Kidney epithelial cell (primary cell): ENCODE data around the gene TEF. TPM values are rescaled to one million over a fixed set of nuclear protein-coding genes. Genes with fewer than 3 reads are reported as not detected.
"Not testable (repeated sequence)": the region's sequence is repeated elsewhere in the genome, so short reads cannot be mapped to it uniquely, and the experiment has no call there.

Experiments
- DNase-seq: peaks from one replicate; pipeline ENCODE4 v3.0.0-alpha.2; 2010; ENCODE audit warnings: low read depth
- H3K27me3 ChIP-seq: 2 replicates; pipeline ENCODE4 v1.6.0; 2011; ENCODE audit warnings: low read length; ENCODE audit not compliant: control insufficient read depth, insufficient read depth
- H3K36me3 ChIP-seq: 2 replicates; pipeline ENCODE4 v1.5.1; 2011; ENCODE audit warnings: low read length; ENCODE audit not compliant: control insufficient read depth, insufficient read depth
- H3K4me3 ChIP-seq: 2 replicates; pipeline ENCODE4 v1.5.1; 2011; ENCODE audit warnings: low read depth, mild to moderate bottlenecking, control low read depth, low read length
- total RNA-seq: library from RNA; depleted of rRNA; stranded (reverse); fragments of >200 nt; gene quantifications from 2 replicates; pipeline ENCODE4 v1.2.3, GENCODE V29; 2015
- TF ChIP-seq, protein P1 (sequence below): IDR thresholded peaks from 2 replicates; pipeline ENCODE4 v1.5.1; 2011; ENCODE audit warnings: mild to moderate bottlenecking, moderate library complexity, low read length, control low read depth, inconsistent platforms; ENCODE audit not compliant: insufficient read depth, poor library complexity, severe bottlenecking

Gene TEF
- total RNA-seq, 1 donor from 2014 or later = 4.0 TPM

DNA sequence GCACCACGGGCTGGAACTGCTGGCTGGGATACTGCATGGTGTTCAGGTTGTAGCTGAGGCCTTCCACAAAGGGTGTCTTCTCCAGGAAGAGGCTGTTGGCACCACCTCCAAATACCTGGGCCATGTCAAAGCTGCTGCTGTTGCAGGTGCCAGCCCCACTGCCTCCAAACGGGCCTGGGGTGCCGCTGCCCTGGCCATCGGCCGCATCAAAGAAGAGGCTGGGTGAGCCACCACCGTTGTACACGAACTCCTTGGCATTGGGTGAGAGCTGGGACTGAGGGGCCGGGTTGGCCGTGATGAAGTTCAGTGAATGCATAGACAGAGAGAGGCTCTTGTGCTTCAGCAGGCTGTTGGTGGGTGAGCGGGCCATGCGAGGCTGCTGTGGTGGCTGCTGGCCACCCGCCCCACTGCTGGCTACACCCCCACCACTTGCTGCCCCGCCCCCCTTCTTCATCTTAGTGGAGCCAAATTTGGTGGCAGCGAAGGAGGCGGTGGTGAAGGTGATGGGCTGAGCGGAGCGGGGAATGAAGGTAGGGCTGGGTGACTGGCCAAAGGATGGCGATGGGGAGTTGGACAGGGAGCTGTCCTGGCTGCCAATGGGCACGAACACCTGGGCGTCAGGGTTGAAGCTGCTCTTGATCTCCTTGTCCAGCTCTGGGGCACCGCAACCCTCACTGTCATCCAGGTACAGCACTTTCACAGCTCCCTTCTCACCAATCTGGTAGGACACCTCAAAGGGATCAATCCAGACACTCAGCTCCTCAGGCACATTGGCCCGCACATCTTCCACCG, 54.8 kb downstream of the TEF start:
- no peak overlapping the region for H3K4me3 ChIP-seq
- H3K36me3 ChIP-seq = peaks cover 8% of the 10 kb centered on the region
- no peak for DNase-seq
- TF ChIP-seq, protein P1, sequence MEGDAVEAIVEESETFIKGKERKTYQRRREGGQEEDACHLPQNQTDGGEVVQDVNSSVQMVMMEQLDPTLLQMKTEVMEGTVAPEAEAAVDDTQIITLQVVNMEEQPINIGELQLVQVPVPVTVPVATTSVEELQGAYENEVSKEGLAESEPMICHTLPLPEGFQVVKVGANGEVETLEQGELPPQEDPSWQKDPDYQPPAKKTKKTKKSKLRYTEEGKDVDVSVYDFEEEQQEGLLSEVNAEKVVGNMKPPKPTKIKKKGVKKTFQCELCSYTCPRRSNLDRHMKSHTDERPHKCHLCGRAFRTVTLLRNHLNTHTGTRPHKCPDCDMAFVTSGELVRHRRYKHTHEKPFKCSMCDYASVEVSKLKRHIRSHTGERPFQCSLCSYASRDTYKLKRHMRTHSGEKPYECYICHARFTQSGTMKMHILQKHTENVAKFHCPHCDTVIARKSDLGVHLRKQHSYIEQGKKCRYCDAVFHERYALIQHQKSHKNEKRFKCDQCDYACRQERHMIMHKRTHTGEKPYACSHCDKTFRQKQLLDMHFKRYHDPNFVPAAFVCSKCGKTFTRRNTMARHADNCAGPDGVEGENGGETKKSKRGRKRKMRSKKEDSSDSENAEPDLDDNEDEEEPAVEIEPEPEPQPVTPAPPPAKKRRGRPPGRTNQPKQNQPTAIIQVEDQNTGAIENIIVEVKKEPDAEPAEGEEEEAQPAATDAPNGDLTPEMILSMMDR = no peak
- no peaks in the 10 kb centered on the region for H3K27me3 ChIP-seq

DNA sequence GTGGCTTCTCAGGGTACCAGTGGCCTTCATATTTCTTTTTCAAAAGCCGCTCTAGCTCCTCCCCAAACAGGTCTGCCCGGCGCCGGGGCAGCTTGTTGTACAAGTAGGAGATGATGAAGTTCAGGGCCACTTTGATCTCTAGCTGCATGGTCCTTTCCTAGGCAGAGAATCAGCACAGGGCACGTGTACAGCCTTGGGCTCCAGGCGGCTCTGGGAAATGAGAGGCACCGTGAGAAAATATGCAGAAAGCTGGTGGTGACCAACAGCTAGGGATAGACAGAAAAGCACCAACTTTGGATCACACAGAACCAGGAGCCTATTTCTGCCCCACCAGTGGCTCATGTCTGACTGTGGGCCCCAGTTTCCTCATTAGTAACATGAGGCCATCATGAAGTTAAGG, 55.5 kb downstream of the TEF start:
- peaks cover 8% of the 10 kb centered on the region for H3K36me3 ChIP-seq
- no peaks in the 10 kb centered on the region for H3K27me3 ChIP-seq
- TF ChIP-seq, protein P1 = no peak
- H3K4me3 ChIP-seq = no peak overlapping the region
- no peak for DNase-seq

DNA sequence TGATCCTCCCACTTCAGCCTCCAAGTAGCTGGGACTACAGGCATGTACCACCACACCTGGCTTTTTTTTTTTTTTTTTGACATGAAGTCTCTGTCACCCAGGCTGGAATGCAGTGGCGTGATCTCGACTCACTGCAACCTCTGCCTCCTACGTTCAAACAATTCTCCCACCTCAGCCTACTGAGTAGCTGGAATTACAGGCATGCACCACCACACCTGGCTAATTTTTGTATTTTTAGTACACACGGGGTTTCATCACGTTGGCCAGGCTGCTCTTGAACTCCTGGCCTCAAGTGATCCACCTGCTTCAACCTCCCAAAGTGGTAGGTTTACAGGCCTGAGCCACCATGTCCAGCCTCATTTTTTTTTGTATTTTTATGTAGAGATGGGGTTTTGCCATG, 58.8 kb downstream of the TEF start:
- not testable (repeated sequence) for H3K27me3 ChIP-seq, DNase-seq, H3K36me3 ChIP-seq, H3K4me3 ChIP-seq

DNA sequence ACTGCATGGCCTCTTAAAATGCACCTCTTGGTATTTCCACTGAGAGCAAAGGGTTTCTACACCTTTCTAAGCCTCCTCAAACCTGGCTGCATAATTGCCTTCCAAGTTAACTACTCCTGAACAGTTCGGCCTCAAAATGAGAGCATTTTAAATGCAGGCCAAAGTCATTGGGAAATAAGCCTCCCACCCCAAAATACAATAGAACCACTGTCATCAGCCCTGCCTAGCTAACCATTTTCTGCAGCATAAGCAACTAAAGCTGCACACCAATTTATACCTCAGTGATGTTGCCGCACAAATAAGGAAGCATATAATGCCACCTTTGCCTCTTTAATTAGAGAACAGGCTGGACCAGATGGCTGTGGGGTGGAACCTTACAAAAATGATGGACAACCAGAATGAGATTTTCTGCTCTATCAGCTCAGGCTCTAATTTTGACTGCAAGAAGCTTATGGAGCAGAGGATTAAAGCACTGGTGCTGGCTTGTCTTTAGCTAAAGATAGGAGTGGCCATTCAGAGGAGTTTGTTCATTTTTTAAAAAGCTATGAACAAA, 60.6 kb downstream of the TEF start:
- TF ChIP-seq, protein P1 = no peak
- no peak for DNase-seq
- Histone ChIP-seq H3K4me3 (no peak overlapping the region), H3K36me3 (no peaks in the 10 kb centered on the region), H3K27me3 (no peaks in the 10 kb centered on the region)

DNA sequence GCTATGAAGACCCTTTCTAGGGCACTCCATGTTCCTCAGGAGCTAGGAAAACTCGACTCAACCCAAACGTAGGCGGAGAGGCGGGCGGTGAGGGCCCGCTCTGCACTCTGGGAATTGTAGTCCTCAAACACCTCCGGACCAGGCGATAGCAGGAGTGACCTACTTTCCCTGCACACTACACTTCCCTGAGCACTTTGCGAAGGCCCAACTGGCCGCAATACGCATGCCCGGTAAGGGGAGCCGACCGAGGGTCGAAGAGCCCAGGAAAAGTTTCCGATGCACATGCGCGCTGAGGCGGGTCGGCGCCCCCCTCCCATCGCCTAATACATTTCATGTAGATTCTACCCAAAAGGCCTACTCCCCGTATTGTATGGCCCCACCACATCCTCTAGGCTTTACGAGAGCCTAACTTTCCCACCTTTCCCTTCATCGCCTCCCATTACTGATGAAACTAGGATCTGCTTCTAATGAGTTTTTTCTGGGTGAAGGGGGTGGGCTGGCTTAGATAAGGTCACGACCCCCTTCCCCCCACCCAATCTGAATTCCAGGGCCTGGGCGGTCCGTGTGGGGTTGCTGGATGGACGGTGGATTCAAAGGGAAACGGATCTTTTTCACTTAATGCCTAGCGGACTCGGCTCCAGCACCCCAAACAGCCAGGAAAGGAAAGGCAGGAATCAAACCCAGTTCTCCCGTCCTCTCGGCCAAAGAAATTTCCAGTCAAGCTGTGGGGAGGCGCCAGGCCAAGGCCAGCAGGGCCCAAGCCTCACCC, 62.8 kb downstream of the TEF start:
- H3K4me3 ChIP-seq = peak overlapping the region; percentile 81
- H3K27me3 ChIP-seq = no peaks in the 10 kb centered on the region
- TF ChIP-seq, protein P1 = no peak
- no peaks in the 10 kb centered on the region for H3K36me3 ChIP-seq
- peak; percentile 92 for DNase-seq

DNA sequence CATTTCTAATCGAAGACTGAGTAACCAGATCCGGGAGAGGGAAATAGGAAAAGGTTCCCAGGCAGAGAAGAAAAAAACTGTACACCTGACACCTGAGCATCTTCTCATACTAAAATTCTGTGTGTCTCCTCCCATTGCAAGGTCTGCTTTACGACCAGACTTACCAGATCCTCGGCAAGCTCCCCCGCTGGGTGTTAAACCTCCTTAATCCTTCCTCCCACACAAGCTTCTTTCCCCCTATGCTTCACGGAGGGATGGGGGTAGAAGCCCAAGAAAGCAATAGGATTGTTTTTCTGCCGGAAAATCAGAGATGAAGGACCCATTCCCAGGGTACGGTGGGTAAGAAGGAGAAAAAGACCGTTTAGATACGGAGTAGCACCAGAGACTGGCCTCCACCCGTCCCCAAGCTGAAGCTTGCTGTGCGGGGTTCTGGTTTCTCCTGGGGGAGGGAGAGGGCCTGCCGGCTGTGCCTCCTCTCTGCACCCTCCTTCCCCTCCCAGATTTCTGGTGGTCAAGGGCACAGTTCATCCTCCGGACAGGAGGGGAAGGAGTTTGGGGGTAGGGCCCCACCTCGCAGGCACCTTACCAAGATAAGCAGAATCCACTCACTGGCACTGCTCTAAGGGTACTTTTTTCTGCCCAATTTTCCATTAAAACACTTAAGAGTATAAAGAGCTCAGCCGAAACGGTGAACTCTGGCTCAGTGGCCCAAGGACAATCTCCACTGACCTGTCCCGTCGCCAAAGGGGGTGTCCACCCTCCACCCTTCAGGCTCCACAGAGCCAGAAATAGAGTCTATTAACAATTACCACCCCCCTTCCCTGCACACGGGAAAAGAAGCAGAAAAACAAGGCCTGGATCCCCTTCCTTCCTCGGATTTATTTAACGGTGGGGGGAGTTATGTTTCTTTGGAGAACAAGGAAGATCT, 63.7 kb downstream of the TEF start:
- TF ChIP-seq, protein P1 = no peak
- Histone ChIP-seq H3K4me3 (peak overlapping the region; percentile 81), H3K36me3 (no peaks in the 10 kb centered on the region), H3K27me3 (no peaks in the 10 kb centered on the region)
- no peak for DNase-seq
